Ascending aorta (tissue), 2 donors: ENCODE data around the gene ZNHIT1. TPM values are rescaled to one million over a fixed set of nuclear protein-coding genes. Genes with fewer than 3 reads are reported as not detected.

Experiments used
- DNase-seq, 2 donors: peaks; one replicate each; pipeline ENCODE4 v3.0.0-alpha.2; 2019; ENCODE audit warnings: low spot score in 2 of 2
- H3K27ac ChIP-seq, 2 donors: fragments of 200-600 bp; sonication (generic); one replicate each; pipeline ENCODE4 v1.5.1; 2016 to 2017; ENCODE audit warnings: mild to moderate bottlenecking in 1 of 2
- H3K27me3 ChIP-seq: fragments of 200-600 bp; sonication (generic); one replicate; pipeline ENCODE4 v1.5.1; 2017
- H3K36me3 ChIP-seq, 2 donors: fragments of 200-600 bp; sonication (generic); one replicate each; pipeline ENCODE4 v1.5.1; 2016
- H3K4me1 ChIP-seq, 2 donors: fragments of 200-600 bp; sonication (generic); one replicate each; pipeline ENCODE4 v1.5.1; 2016 to 2017; ENCODE audit warnings: mild to moderate bottlenecking in 1 of 2
- H3K4me3 ChIP-seq, 2 donors: fragments of 200-600 bp; sonication (generic); one replicate each; pipeline ENCODE4 v1.5.1; 2016 to 2017; ENCODE audit warnings: mild to moderate bottlenecking in 1 of 2
- H3K9me3 ChIP-seq, 2 donors: fragments of 200-600 bp; sonication (generic); one replicate each; pipeline ENCODE4 v1.5.1; 2016
- CTCF ChIP-seq, 3 experiments: fragments of 200-600 bp in 2 of 3; fragments of 450-650 bp in 1 of 3; sonication (generic) in 2 of 3; IDR thresholded peaks; one replicate each; pipeline ENCODE4 v1.5.1; 2016 to 2019; ENCODE audit warnings: antibody characterized with exemption in 3 of 3, mild to moderate bottlenecking in 1 of 3, moderate library complexity in 1 of 3
- intact Hi-C: fragments of 100-400 bp; cut with DNase I; formaldehyde crosslinking; loops from one replicate; pipeline ENCODE4 v1.15.1; 2023
- total RNA-seq: library from RNA; depleted of rRNA; stranded (reverse); fragments of >200 nt; gene quantifications from one replicate; pipeline ENCODE4 v1.1.0, GENCODE V29; 2016

Gene ZNHIT1
- total RNA-seq, 1 donor from 2014 or later, result 87.9 TPM

GRCh38 chr7:101237206-101238067 is 19.5 kb downstream of the ZNHIT1 start, which contains the start of gene CLDN15:
Gene CLDN15, minus strand, starts transcription at chr7:101237802. Its CDS starts 221 bp downstream, at chr7:101237581.
- Histone ChIP-seq H3K4me1 (peaks cover 0 to 5% of the 10 kb centered on the region in 2 donors), H3K4me3 (peak within 1 kb of the TSS in 1 of 2 donors; percentile 34), H3K9me3 (no peaks in the 10 kb centered on the region), H3K27me3 (no peaks in the 10 kb centered on the region), H3K36me3 (peaks cover 27 to 41% of the 10 kb centered on the region in 2 donors), H3K27ac (peak within 1 kb of the TSS; percentile 46 to 67)
- intact Hi-C loops, result no loop called here
- no peak for TF ChIP-seq CTCF (IDR thresholded peaks at IDR 0.05)
- peak; percentile 25 to 83 for DNase-seq

GRCh38 chr7:101238226-101239182 is 20.5 kb downstream of the ZNHIT1 start:
- H3K4me1 ChIP-seq, result peaks cover 0 to 9% of the 10 kb centered on the region in 2 donors
- H3K27me3 ChIP-seq, result no peaks in the 10 kb centered on the region
- peak overlapping the region in 1 of 2 donors; percentile 34 for H3K4me3 ChIP-seq

GRCh38 chr7:101239191-101239950 is 21.4 kb downstream of the ZNHIT1 start:
- Histone ChIP-seq H3K36me3 (peaks cover 27 to 41% of the 10 kb centered on the region in 2 donors), H3K27me3 (no peaks in the 10 kb centered on the region), H3K4me3 (no peak overlapping the region), H3K4me1 (peaks cover 0 to 10% of the 10 kb centered on the region in 2 donors), H3K9me3 (no peaks in the 10 kb centered on the region), H3K27ac (peak overlapping the region; percentile 46 to 67)
- intact Hi-C loops, result no loop called here
- no peak for DNase-seq
- no peak for TF ChIP-seq CTCF (IDR thresholded peaks at IDR 0.05)

More at GRCh38 chr7:101238226-101239182, 20.5 kb downstream of the ZNHIT1 start:
- intact Hi-C loops, result no loop called here
- H3K27ac ChIP-seq, result peak overlapping the region; percentile 46 to 67
- no peak for DNase-seq
- H3K36me3 ChIP-seq, result peaks cover 27 to 41% of the 10 kb centered on the region in 2 donors
- no peaks in the 10 kb centered on the region for H3K9me3 ChIP-seq
- no peak for TF ChIP-seq CTCF (IDR thresholded peaks at IDR 0.05)

GRCh38 chr7:101239951-101240220 is 21.9 kb downstream of the ZNHIT1 start:
- peaks cover 0 to 10% of the 10 kb centered on the region in 2 donors for H3K4me1 ChIP-seq
- intact Hi-C loops, result loop anchor here (10.0 kb wide), 4 partner anchors 355 to 1325 kb away; partner anchors contain the start of genes POP7, PPP1R35, TRIM4 and UFSP1
- TF ChIP-seq CTCF (IDR thresholded peaks at IDR 0.05), result no peak
- H3K9me3 ChIP-seq, result no peaks in the 10 kb centered on the region
- no peaks in the 10 kb centered on the region for H3K27me3 ChIP-seq
- no peak overlapping the region for H3K4me3 ChIP-seq
- peaks cover 27 to 41% of the 10 kb centered on the region in 2 donors for H3K36me3 ChIP-seq
- no peak for DNase-seq
- peak overlapping the region; percentile 46 to 67 for H3K27ac ChIP-seq
